Left ventricle myocardium inferior (tissue), 1 donor: ENCODE data around the gene ZCCHC7. TPM values are rescaled to one million over a fixed set of nuclear protein-coding genes. Genes with fewer than 3 reads are reported as not detected.

Experiments
- DNase-seq: peaks from one replicate; pipeline ENCODE4 v3.0.0-alpha.2; 2020
- H3K27ac ChIP-seq: fragments of 200-600 bp; replicated peaks from 2 replicates; pipeline ENCODE4 v1.8.0; 2021
- H3K27me3 ChIP-seq: fragments of 200-600 bp; 2 replicates; pipeline ENCODE4 v1.8.0; 2021; ENCODE audit warnings: low read depth
- H3K36me3 ChIP-seq: fragments of 200-600 bp; 2 replicates; pipeline ENCODE4 v1.8.0; 2021
- H3K4me1 ChIP-seq: fragments of 200-600 bp; 2 replicates; pipeline ENCODE4 v1.8.0; 2021
- H3K4me3 ChIP-seq: fragments of 200-600 bp; 2 replicates; pipeline ENCODE4 v1.8.0; 2021; ENCODE audit warnings: mild to moderate bottlenecking, moderate library complexity
- H3K9me3 ChIP-seq: fragments of 200-600 bp; replicated peaks from 2 replicates; pipeline ENCODE4 v1.8.0; 2021
- CTCF ChIP-seq: fragments of 200-600 bp; IDR thresholded peaks from 2 replicates; pipeline ENCODE4 v1.8.0; 2021; ENCODE audit warnings: antibody characterized with exemption, mild to moderate bottlenecking, borderline replicate concordance
- intact Hi-C: fragments of 100-400 bp; cut with micrococcal nuclease; formaldehyde crosslinking; loops from one replicate; pipeline ENCODE4 v1.11.0; 2022
- total RNA-seq: library from RNA; stranded (reverse); fragmentation: NEBNext Ultra II Directional; extraction: Animal tissue kit (Norgen Biotek cat#: 25700); gene quantifications from one replicate; pipeline ENCODE4 v1.2.1, GENCODE V29; 2021
- donor health status: DM: no; HTN: yes; CAD: no; lungs with severe emphysema.

The ZCCHC7 gene
- total RNA-seq, 1 donor from 2014 or later = 8.1 TPM

- Histone ChIP-seq H3K9me3 (no peaks in the 10 kb centered on the region), H3K36me3 (no peaks in the 10 kb centered on the region), H3K27ac (no peak overlapping the region), H3K4me3 (no peak overlapping the region), H3K27me3 (peaks cover 15% of the 10 kb centered on the region), H3K4me1 (no peaks in the 10 kb centered on the region)
- DNase-seq = no peak
- intact Hi-C loops = no loop called here
- TF ChIP-seq CTCF = no peak
These were observed 259.5 kb downstream of the ZCCHC7 start for GRCh38 chr9:37379835-37380234.

GRCh38 chr9:37380570-37380969, 260.2 kb downstream of the ZCCHC7 start:
- H3K4me1 ChIP-seq = no peaks in the 10 kb centered on the region
- H3K36me3 ChIP-seq = no peaks in the 10 kb centered on the region
- no peak for DNase-seq
- no peak overlapping the region for H3K4me3 ChIP-seq
- intact Hi-C loops = no loop called here
- peaks cover 10% of the 10 kb centered on the region for H3K27me3 ChIP-seq
- no peak overlapping the region for H3K27ac ChIP-seq
- H3K9me3 ChIP-seq = no peaks in the 10 kb centered on the region
- TF ChIP-seq CTCF = no peak

- no peak for TF ChIP-seq CTCF
These were observed 260.8 kb downstream of the ZCCHC7 start for GRCh38 chr9:37381094-37381741.

GRCh38 chr9:37382161-37382981, 262.0 kb downstream of the ZCCHC7 start:
- no peaks in the 10 kb centered on the region for H3K9me3 ChIP-seq
- no peak for TF ChIP-seq CTCF
- no peaks in the 10 kb centered on the region for H3K36me3 ChIP-seq
- no peaks in the 10 kb centered on the region for H3K4me1 ChIP-seq
- no peak overlapping the region for H3K27ac ChIP-seq
- no peaks in the 10 kb centered on the region for H3K27me3 ChIP-seq
- intact Hi-C loops = no loop called here
- no peak for DNase-seq
- H3K4me3 ChIP-seq = no peak overlapping the region

More at GRCh38 chr9:37381094-37381741, 260.8 kb downstream of the ZCCHC7 start:
- intact Hi-C loops = no loop called here
- Histone ChIP-seq H3K27me3 (peaks cover 7% of the 10 kb centered on the region), H3K4me3 (no peak overlapping the region), H3K4me1 (no peaks in the 10 kb centered on the region), H3K36me3 (no peaks in the 10 kb centered on the region), H3K27ac (no peak overlapping the region), H3K9me3 (no peaks in the 10 kb centered on the region)
- no peak for DNase-seq

GRCh38 chr9:37382982-37383357, 262.6 kb downstream of the ZCCHC7 start:
- H3K36me3 ChIP-seq = no peaks in the 10 kb centered on the region
- H3K4me1 ChIP-seq = no peaks in the 10 kb centered on the region
- H3K4me3 ChIP-seq = no peak overlapping the region
- no peak for TF ChIP-seq CTCF
- intact Hi-C loops = no loop called here
- H3K27ac ChIP-seq = no peak overlapping the region
- H3K9me3 ChIP-seq = no peaks in the 10 kb centered on the region
- DNase-seq = no peak
- no peaks in the 10 kb centered on the region for H3K27me3 ChIP-seq
